Measurements from ENCODE around the gene CNTNAP1.
"Not testable (repeated sequence)": the region's sequence is repeated elsewhere in the genome, so short reads cannot be mapped to it uniquely, and the experiment has no call there.

The CNTNAP1 gene

GRCh38 chr17:42740699-42741098, 58.4 kb downstream of the CNTNAP1 start:
- DNase-seq (ENCODE audit: low read depth, low spot score), result no peak

GRCh38 chr17:42742916-42743315, 60.6 kb downstream of the CNTNAP1 start:
- not testable (repeated sequence) for DNase-seq (ENCODE audit: low read depth, low spot score)

DNA sequence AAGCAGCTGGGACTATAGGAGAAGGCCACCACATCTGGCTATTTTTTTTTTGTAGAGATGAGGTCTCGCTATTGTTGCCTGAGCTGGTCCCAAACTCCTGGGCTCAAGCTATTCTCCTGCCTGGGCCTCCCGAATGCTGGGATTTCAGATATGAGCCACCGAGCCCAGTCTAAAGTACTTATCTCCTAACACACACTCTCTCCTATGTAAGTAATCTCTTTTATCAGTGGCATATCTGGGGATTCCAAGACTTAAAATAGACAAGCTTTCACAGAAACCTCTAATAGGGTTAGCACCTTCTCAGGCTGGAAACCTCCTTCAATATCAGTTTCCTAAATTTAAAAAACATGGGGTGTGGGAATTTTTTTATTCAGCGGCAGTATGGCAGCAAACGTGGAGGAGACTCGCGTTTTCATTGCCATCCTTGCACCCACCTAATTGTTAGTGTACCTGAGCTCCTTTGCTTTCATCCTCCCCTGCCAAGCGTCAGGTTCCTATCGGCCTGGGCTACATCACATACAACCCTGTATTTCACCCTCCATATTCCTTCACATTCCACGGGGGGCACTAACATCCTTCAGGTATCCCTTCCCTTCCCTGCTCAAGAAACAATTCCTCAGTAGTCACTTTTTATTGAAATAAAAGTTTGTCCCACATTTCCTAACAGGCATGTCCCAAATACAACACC, 61.4 kb downstream of the CNTNAP1 start:
- no peak for DNase-seq (ENCODE audit: low read depth, low spot score)

- DNase-seq (ENCODE audit: low read depth, low spot score), result no peak
Measured at GRCh38 chr17:42744283-42744805, 62.0 kb downstream of the CNTNAP1 start.

- peak; percentile 56 for DNase-seq (ENCODE audit: low read depth, low spot score)
Measured at GRCh38 chr17:42744806-42745617, 62.7 kb downstream of the CNTNAP1 start, which contains the start of gene EZH1. TSS of gene EZH1 (minus strand) at chr17:42745040. CDS start at chr17:42728941, 16,099 bp downstream.

GRCh38 chr17:42748202-42748907, 66.0 kb downstream of the CNTNAP1 start:
- no peak for DNase-seq (ENCODE audit: low read depth, low spot score)

- DNase-seq (ENCODE audit: low read depth, low spot score), result no peak
Measured at GRCh38 chr17:42748908-42749798, 66.8 kb downstream of the CNTNAP1 start.

All from brain pericyte (primary cell).